ENCODE measurements around the gene ATP1A3. TPM values are rescaled to one million over a fixed set of nuclear protein-coding genes. Genes with fewer than 3 reads are reported as not detected.

The ATP1A3 gene
- total and polyA plus RNA-seq, 11 donors: 48.3 to 414 (median 226) TPM

GRCh38 chr19:41999878-42000208, 5.8 kb upstream of the ATP1A3 start:
- peaks cover 7 to 71% (median 18%) of the 10 kb centered on the region in 9 donors for H3K27me3 ChIP-seq
- WGBS, 4 donors: 62 to 79% (median 69%) methylated on average over 7 of the region's 7 CpGs
- H3K4me3 ChIP-seq: no peak overlapping the region
- DNase-seq: peak in 1 of 5 donors; percentile 18
- TF ChIP-seq CTCF (IDR thresholded peaks at IDR 0.05) (no peak), POLR2A (IDR thresholded peaks at IDR 0.05) (no peak)
- peaks cover 0 to 18% (median 3%) of the 10 kb centered on the region in 12 donors for H3K4me1 ChIP-seq
- no peaks in the 10 kb centered on the region for H3K9me3 ChIP-seq
- intact Hi-C loops (cut with DNase I): loop anchor here in 8 of 10 donors (2.0 to 5.0 kb wide), 6 partner anchors 32 to 91 kb away; partner anchors contain the start of gene ZNF574 (in 1 of the 8)
- ATAC-seq: no peak
- no peak overlapping the region for H3K27ac ChIP-seq
- no peaks in the 10 kb centered on the region for H3K36me3 ChIP-seq

GRCh38 chr19:41999071-41999877, 5.2 kb upstream of the ATP1A3 start:
- 9 to 19% (median 13%) methylated on average over 33 to 55 of the region's 55 CpGs for WGBS, 4 donors
- Histone ChIP-seq H3K27ac (no peak overlapping the region), H3K4me1 (peaks cover 0 to 18% (median 3%) of the 10 kb centered on the region in 12 donors), H3K4me3 (peak overlapping the region in 1 of 12 donors; percentile 37), H3K36me3 (no peaks in the 10 kb centered on the region), H3K27me3 (peaks cover 7 to 77% (median 22%) of the 10 kb centered on the region in 9 donors), H3K9me3 (no peaks in the 10 kb centered on the region)
- no peak for TF ChIP-seq POLR2A (IDR thresholded peaks at IDR 0.05)
- no peak for TF ChIP-seq CTCF (IDR thresholded peaks at IDR 0.05)
- DNase-seq (peak in 1 of 5 donors; percentile 58), ATAC-seq (no peak)
- intact Hi-C loops (cut with DNase I): loop anchor here in 8 of 10 donors (2.0 to 5.0 kb wide), 5 partner anchors 33 to 78 kb away; partner anchors contain the start of gene ZNF574 (in 1 of the 8)

- TF ChIP-seq CTCF (IDR thresholded peaks at IDR 0.05) (peak; percentile 44 to 73 (median 56)), POLR2A (IDR thresholded peaks at IDR 0.05) (no peak)
- Histone ChIP-seq H3K4me3 (peak overlapping the region in 2 of 12 donors; percentile 30 to 37), H3K9me3 (no peaks in the 10 kb centered on the region), H3K4me1 (peaks cover 0 to 25% (median 3%) of the 10 kb centered on the region in 12 donors), H3K27ac (no peak overlapping the region), H3K36me3 (no peaks in the 10 kb centered on the region), H3K27me3 (peaks cover 7 to 85% (median 25%) of the 10 kb centered on the region in 9 donors)
- 2 to 15% (median 5%) methylated on average over 6 to 64 of the region's 64 CpGs for WGBS, 4 donors
- peak in 2 of 5 donors; percentile 43 to 63 for DNase-seq
- intact Hi-C loops (cut with DNase I): loop anchor here in 8 of 10 donors (2.0 to 5.0 kb wide), 5 partner anchors 34 to 79 kb away; partner anchors contain the start of gene ZNF574 (in 1 of the 8)
- ATAC-seq: peak in 1 of 4 donors; percentile 15
Measured at GRCh38 chr19:41998246-41999020, 4.4 kb upstream of the ATP1A3 start.

Data from heart left ventricle (tissue), 16 donors.